SU-DHL-6 (cell line): ENCODE results near the gene ATP6V0A1.

ENCODE experiments used
- CTCF ChIP-seq: fragments of 200-600 bp; sonication (generic); IDR thresholded peaks from one replicate; pipeline ENCODE4 v1.5.1; 2017; ENCODE audit warnings: antibody characterized with exemption, mild to moderate bottlenecking, low read length, moderate library complexity; ENCODE audit not compliant: insufficient read depth, poor library complexity, severe bottlenecking
- EZH2phosphoT487 ChIP-seq: fragments of 200-600 bp; sonication (generic), shearing (Covaris generic); conservative IDR thresholded peaks from 2 replicates; pipeline ENCODE4 v1.6.1; 2018; ENCODE audit warnings: mild to moderate bottlenecking, antibody characterized with exemption, low read length, moderate library complexity, mixed read lengths

GRCh38 chr17:42488032-42488431, 29.4 kb downstream of the ATP6V0A1 start:
- no peak for TF ChIP-seq CTCF
- TF ChIP-seq EZH2phosphoT487 = no peak
